GM23248 (cell line): ENCODE data around the gene CDH1.

Experiments used
- EZH2 ChIP-seq: fragments of 200-600 bp; sonication (generic); IDR thresholded peaks from 2 replicates; pipeline ENCODE4 v1.6.1; 2018; ENCODE audit warnings: antibody characterized with exemption, mild to moderate bottlenecking; ENCODE audit not compliant: insufficient read depth, poor library complexity, severe bottlenecking
- EZH2phosphoT487 ChIP-seq: fragments of 200-600 bp; sonication (generic); IDR thresholded peaks from 2 replicates; pipeline ENCODE4 v1.6.1; 2018; ENCODE audit warnings: antibody characterized with exemption, moderate library complexity, mild to moderate bottlenecking, low read depth; ENCODE audit not compliant: insufficient read depth

DNA sequence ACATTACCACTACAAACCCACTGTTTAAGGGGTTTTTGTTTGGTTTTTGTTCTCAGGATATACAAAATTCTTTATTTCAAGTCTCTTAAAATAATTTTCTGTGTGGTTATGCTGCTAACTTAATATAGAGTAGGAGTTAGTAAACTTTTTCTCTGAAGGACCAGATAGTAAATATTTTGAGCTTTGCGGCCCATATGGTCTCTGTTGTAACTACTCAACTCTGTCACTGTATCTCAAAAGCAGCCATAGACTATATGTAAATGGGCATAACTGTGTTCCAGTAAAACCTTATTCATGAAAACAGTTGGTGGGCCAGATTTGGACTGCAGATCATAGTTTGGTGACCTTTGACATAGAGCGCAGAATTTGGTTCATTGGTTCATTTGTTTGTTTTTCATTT lies 113.4 kb downstream of the CDH1 start:
- no peak for TF ChIP-seq EZH2
- TF ChIP-seq EZH2phosphoT487, result no peak
